Neural progenitor cell (in vitro differentiated cells): ENCODE measurements around the gene BTBD9. TPM values are rescaled to one million over a fixed set of nuclear protein-coding genes. Genes with fewer than 3 reads are reported as not detected.

Experiments
- DNase-seq: peaks from one replicate; pipeline ENCODE4 v3.0.0-alpha.2; 2016; ENCODE audit warnings: low spot score
- H2AFZ ChIP-seq: fragments of 200-600 bp; sonication (generic); replicated peaks from 2 replicates; pipeline ENCODE4 v1.6.1; 2016; ENCODE audit warnings: antibody characterized with exemption
- H3F3A ChIP-seq: fragments of 200-600 bp; sonication (generic); 2 replicates; pipeline ENCODE4 v1.6.1; 2016; ENCODE audit warnings: antibody characterized with exemption, low read depth
- H3K27ac ChIP-seq: fragments of 200-600 bp; sonication (generic); 2 replicates; pipeline ENCODE4 v1.5.1; 2016; ENCODE audit warnings: mild to moderate bottlenecking
- H3K27me3 ChIP-seq: fragments of 200-600 bp; sonication (generic); 2 replicates; pipeline ENCODE4 v1.6.1; 2016; ENCODE audit warnings: mild to moderate bottlenecking, moderate library complexity
- H3K36me3 ChIP-seq: fragments of 200-600 bp; sonication (generic); 2 replicates; pipeline ENCODE4 v1.5.1; 2016
- H3K4me1 ChIP-seq: fragments of 200-600 bp; sonication (generic); 2 replicates; pipeline ENCODE4 v1.6.1; 2016; ENCODE audit warnings: mixed run types
- H3K4me2 ChIP-seq: fragments of 200-600 bp; sonication (generic); 2 replicates; pipeline ENCODE4 v1.6.1; 2016
- H3K4me3 ChIP-seq: fragments of 200-600 bp; sonication (generic); 2 replicates; pipeline ENCODE4 v1.5.1; 2016
- H3K79me2 ChIP-seq: fragments of 200-600 bp; sonication (generic); 2 replicates; pipeline ENCODE4 v1.6.1; 2016; ENCODE audit warnings: low read depth
- H3K9ac ChIP-seq: fragments of 200-600 bp; sonication (generic); 2 replicates; pipeline ENCODE4 v1.6.1; 2016
- H3K9me3 ChIP-seq: fragments of 200-600 bp; sonication (generic); 2 replicates; pipeline ENCODE4 v1.5.1; 2016; ENCODE audit warnings: low read depth
- H4K20me1 ChIP-seq: fragments of 200-600 bp; sonication (generic); 2 replicates; pipeline ENCODE4 v1.6.1; 2016; ENCODE audit warnings: low read depth
- H3K27ac Mint-ChIP-seq: 3 replicates; pipeline ENCODE4 v1.8.0; 2021; ENCODE audit warnings: mixed read lengths
- H3K27me3 Mint-ChIP-seq: 2 replicates; pipeline ENCODE4 v1.8.0; 2022; ENCODE audit warnings: low read depth, mild to moderate bottlenecking, inconsistent platforms, moderate library complexity, mixed read lengths; ENCODE audit not compliant: insufficient read depth
- H3K36me3 Mint-ChIP-seq: 3 replicates; pipeline ENCODE4 v1.8.0; 2021; ENCODE audit warnings: mixed read lengths
- H3K4me1 Mint-ChIP-seq: 3 replicates; pipeline ENCODE4 v1.8.0; 2021; ENCODE audit warnings: mixed read lengths
- H3K4me3 Mint-ChIP-seq: 3 replicates; pipeline ENCODE4 v1.8.0; 2021; ENCODE audit warnings: mild to moderate bottlenecking, moderate library complexity, mixed read lengths
- H3K9me3 Mint-ChIP-seq: 3 replicates; pipeline ENCODE4 v1.8.0; 2020; ENCODE audit warnings: mixed read lengths
- EZH2 ChIP-seq: fragments of 200-600 bp; sonication (generic); IDR thresholded peaks from 2 replicates; pipeline ENCODE4 v1.6.1; 2017; ENCODE audit warnings: antibody characterized with exemption, mild to moderate bottlenecking, moderate library complexity
- EZH2phosphoT487 ChIP-seq: fragments of 200-600 bp; sonication (generic); IDR thresholded peaks from 2 replicates; pipeline ENCODE4 v1.6.1; 2017; ENCODE audit warnings: antibody characterized with exemption
- total RNA-seq: library from RNA; depleted of rRNA; stranded (reverse); fragments of >200 nt; gene quantifications from 2 replicates; pipeline ENCODE4 v1.2.3, GENCODE V29; 2015; ENCODE audit warnings: low replicate concordance
- TF ChIP-seq, protein P1 (sequence below): fragments of 200-600 bp; sonication (generic); IDR thresholded peaks from 2 replicates; pipeline ENCODE4 v1.5.1; 2017; ENCODE audit warnings: antibody characterized with exemption, mild to moderate bottlenecking

BTBD9 gene
- total RNA-seq, 1 donor from 2014 or later, result 16.9 TPM

DNA sequence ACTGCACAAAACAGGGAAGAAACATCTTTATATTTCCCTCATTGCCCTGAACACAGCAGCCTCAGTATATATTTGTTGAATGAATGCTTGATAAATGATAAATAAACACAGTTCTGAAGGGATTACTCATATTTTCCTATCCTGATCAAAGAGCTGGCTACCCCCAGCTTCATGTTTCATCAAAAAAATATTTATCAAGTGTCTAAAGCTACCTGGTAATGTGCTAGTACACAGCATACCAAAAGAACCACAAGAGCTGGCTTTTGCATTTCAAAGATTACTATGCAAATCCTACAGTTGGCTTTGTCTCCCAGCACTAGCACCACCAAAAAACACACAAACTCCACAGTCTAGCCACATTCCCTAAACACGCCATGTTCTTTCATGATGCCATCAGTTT lies 130.0 kb downstream of the BTBD9 start:
- no peak overlapping the region for H3K27ac Mint-ChIP-seq
- H3K4me2 ChIP-seq, result no peak overlapping the region

DNA sequence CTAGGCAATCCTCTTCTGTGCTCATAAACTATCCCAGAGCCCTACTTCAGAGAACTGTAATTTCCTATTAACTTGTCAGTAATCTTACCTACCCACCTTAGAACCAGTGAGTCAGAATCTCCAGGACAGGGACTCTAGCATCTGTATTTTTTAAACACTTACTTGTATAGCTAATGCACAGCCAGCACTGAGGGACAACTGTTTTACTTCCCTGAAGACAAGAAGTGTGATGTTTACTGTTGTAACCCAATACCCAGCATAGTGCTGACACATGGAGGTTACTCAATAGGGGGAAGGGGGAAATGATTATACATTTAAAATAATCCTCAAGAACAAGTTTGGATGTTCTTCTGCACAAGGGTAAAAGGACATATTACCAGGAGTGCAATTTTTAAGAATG lies 130.8 kb downstream of the BTBD9 start:
- Histone ChIP-seq H4K20me1 (no peaks in the 10 kb centered on the region), H3K9me3 (no peaks in the 10 kb centered on the region), H2AFZ (no peak overlapping the region), H3F3A (no peaks in the 10 kb centered on the region), H3K9ac (no peak overlapping the region), H3K4me3 (no peak overlapping the region), H3K4me1 (peaks cover 16% of the 10 kb centered on the region), H3K27ac (no peak overlapping the region), H3K79me2 (no peaks in the 10 kb centered on the region), H3K4me2 (no peak overlapping the region), H3K27me3 (no peaks in the 10 kb centered on the region), H3K36me3 (no peaks in the 10 kb centered on the region)
- Mint-ChIP-seq H3K9me3 (no peaks in the 10 kb centered on the region), H3K36me3 (no peaks in the 10 kb centered on the region), H3K27me3 (peaks cover 2% of the 10 kb centered on the region), H3K4me1 (no peaks in the 10 kb centered on the region), H3K27ac (no peak overlapping the region), H3K4me3 (no peak overlapping the region)
- no peak for DNase-seq
- TF ChIP-seq, protein P1, sequence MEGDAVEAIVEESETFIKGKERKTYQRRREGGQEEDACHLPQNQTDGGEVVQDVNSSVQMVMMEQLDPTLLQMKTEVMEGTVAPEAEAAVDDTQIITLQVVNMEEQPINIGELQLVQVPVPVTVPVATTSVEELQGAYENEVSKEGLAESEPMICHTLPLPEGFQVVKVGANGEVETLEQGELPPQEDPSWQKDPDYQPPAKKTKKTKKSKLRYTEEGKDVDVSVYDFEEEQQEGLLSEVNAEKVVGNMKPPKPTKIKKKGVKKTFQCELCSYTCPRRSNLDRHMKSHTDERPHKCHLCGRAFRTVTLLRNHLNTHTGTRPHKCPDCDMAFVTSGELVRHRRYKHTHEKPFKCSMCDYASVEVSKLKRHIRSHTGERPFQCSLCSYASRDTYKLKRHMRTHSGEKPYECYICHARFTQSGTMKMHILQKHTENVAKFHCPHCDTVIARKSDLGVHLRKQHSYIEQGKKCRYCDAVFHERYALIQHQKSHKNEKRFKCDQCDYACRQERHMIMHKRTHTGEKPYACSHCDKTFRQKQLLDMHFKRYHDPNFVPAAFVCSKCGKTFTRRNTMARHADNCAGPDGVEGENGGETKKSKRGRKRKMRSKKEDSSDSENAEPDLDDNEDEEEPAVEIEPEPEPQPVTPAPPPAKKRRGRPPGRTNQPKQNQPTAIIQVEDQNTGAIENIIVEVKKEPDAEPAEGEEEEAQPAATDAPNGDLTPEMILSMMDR, result no peak
- TF ChIP-seq EZH2phosphoT487, result no peak

More for the DNA sequence above, 130.0 kb downstream of the BTBD9 start:
- no peak overlapping the region for H3K4me3 ChIP-seq
- H3K9me3 Mint-ChIP-seq, result no peaks in the 10 kb centered on the region
- peaks cover 11% of the 10 kb centered on the region for H3K4me1 ChIP-seq
- peaks cover 2% of the 10 kb centered on the region for H3K27me3 Mint-ChIP-seq
- no peaks in the 10 kb centered on the region for H3K9me3 ChIP-seq
- H3K4me1 Mint-ChIP-seq, result no peaks in the 10 kb centered on the region
- no peaks in the 10 kb centered on the region for H4K20me1 ChIP-seq
- no peak overlapping the region for H3K9ac ChIP-seq
- no peak overlapping the region for H3K27ac ChIP-seq
- no peaks in the 10 kb centered on the region for H3K36me3 ChIP-seq
- no peaks in the 10 kb centered on the region for H3K36me3 Mint-ChIP-seq
- H2AFZ ChIP-seq, result no peak overlapping the region
- no peaks in the 10 kb centered on the region for H3K79me2 ChIP-seq
- no peak overlapping the region for H3K4me3 Mint-ChIP-seq
- TF ChIP-seq, protein P1, result no peak
- no peak for TF ChIP-seq EZH2phosphoT487
- H3K27me3 ChIP-seq, result no peaks in the 10 kb centered on the region
- no peaks in the 10 kb centered on the region for H3F3A ChIP-seq
- no peak for DNase-seq

DNA sequence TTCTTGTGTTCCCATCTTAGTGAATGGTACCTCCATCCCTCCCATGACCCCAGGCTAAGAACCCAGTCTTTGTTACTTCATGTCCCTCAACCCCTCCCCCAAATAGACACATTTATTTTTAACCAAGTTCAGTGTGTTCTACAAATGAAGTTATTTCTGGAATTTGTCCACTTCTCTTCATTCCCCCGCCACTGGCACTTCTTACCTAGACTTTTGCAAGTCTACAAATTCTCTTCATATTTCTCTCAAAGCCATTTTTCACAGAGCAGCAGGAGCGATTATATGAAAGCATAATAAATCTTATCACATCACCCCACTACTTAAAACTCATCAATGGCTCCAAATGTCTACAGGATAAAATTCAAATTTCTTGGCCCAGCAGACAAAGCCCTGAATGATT lies 131.4 kb downstream of the BTBD9 start:
- Mint-ChIP-seq H3K27me3 (peaks cover 2% of the 10 kb centered on the region), H3K9me3 (no peaks in the 10 kb centered on the region), H3K36me3 (no peaks in the 10 kb centered on the region), H3K4me1 (no peaks in the 10 kb centered on the region), H3K27ac (no peak overlapping the region), H3K4me3 (no peak overlapping the region)
- no peak for TF ChIP-seq EZH2phosphoT487
- TF ChIP-seq, protein P1, result no peak
- TF ChIP-seq EZH2, result no peak
- no peak for DNase-seq
- H3K4me2 ChIP-seq, result no peak overlapping the region
- no peaks in the 10 kb centered on the region for H3K79me2 ChIP-seq
- no peaks in the 10 kb centered on the region for H3K36me3 ChIP-seq
- no peaks in the 10 kb centered on the region for H4K20me1 ChIP-seq
- H2AFZ ChIP-seq, result no peak overlapping the region
- no peak overlapping the region for H3K9ac ChIP-seq
- H3F3A ChIP-seq, result no peaks in the 10 kb centered on the region
- H3K4me1 ChIP-seq, result peaks cover 21% of the 10 kb centered on the region
- H3K27ac ChIP-seq, result no peak overlapping the region
- no peaks in the 10 kb centered on the region for H3K9me3 ChIP-seq
- H3K27me3 ChIP-seq, result no peaks in the 10 kb centered on the region
- no peak overlapping the region for H3K4me3 ChIP-seq
